Psoas muscle (tissue), 8 donors: Measurements from ENCODE around the gene ARHGAP40. TPM values are rescaled to one million over a fixed set of nuclear protein-coding genes. Genes with fewer than 3 reads are reported as not detected.

Experiments
- ATAC-seq, 4 donors: fragments of 200-7000 bp; cut with Tn5 transposase; one replicate each; pipeline ENCODE4 v1.9.1; 2020; ENCODE audit warnings: moderate library complexity in 3 of 4, mild to moderate bottlenecking in 2 of 4
- DNase-seq, 2 donors: peaks; one replicate each; pipeline ENCODE4 v3.0.0-alpha.2; 2020
- H3K27ac ChIP-seq: fragments of 200-600 bp; one replicate; pipeline ENCODE4 v1.8.0; 2022
- H3K27me3 ChIP-seq, 3 donors: fragments of 200-600 bp in 1 of 3; one replicate each; pipeline versions ENCODE4 v1.6.1 to v1.8.0; 2013 to 2022; ENCODE audit warnings: low read length in 2 of 3, mild to moderate bottlenecking in 2 of 3, moderate library complexity in 1 of 3; ENCODE audit not compliant: insufficient read depth in 3 of 3
- H3K36me3 ChIP-seq, 2 donors: fragments of 200-600 bp in 1 of 2; one replicate each; pipeline versions ENCODE4 v1.6.1 to v1.8.0; 2013 to 2022; ENCODE audit warnings: low read depth in 1 of 2, mild to moderate bottlenecking in 1 of 2, moderate library complexity in 1 of 2; ENCODE audit not compliant: insufficient read depth in 1 of 2
- H3K4me1 ChIP-seq: fragments of 200-600 bp; one replicate; pipeline ENCODE4 v1.8.0; 2022
- H3K4me3 ChIP-seq: fragments of 200-600 bp; one replicate; pipeline ENCODE4 v1.8.0; 2022; ENCODE audit warnings: mild to moderate bottlenecking
- H3K9me3 ChIP-seq: fragments of 200-600 bp; one replicate; pipeline ENCODE4 v1.8.0; 2022
- WGBS, 3 donors: extraction: QIAGEN DNeasy Blood & Tissue Kit; methylation state at CpG; one replicate each; pipeline versions ENCODE4 v1.1.6 to v1.1.7; 2013; 5-methylcytosine and 5-hydroxymethylcytosine counted together
- intact Hi-C, 2 donors: fragments of 100-400 bp; cut with DNase I; formaldehyde crosslinking; loops; one replicate each; pipeline versions ENCODE4 v1.11.0 to v1.14.2; 2022
- polyA plus RNA-seq, 3 donors: library from polyadenylated mRNA; stranded (reverse); fragments of 200-250 nt; gene quantifications; one replicate each; pipeline ENCODE4 v1.2.3, GENCODE V29; 2013
- total RNA-seq, 4 donors: library from RNA; stranded (reverse); fragmentation: NEBNext Ultra II Directional in 2 of 4; extraction: Animal tissue kit (Norgen Biotek cat#: 25700) in 2 of 4; gene quantifications; one replicate each; pipeline versions ENCODE4 v1.2.1 to v1.2.4, GENCODE V29; 2021 to 2023
- TF ChIP-seq, protein P1 (sequence below): fragments of 200-600 bp; IDR thresholded peaks from one replicate; pipeline ENCODE4 v1.8.0; 2022; ENCODE audit warnings: antibody characterized with exemption
- donor health status: healthy with polysubstance abuse.
- donor health status: DM: no; HTN: no; CAD: no; lungs with moderate emphysema.
- donor health status: Bipolar disorder and iron deficiency.
- donor health status: healthy.
- donor health status: DM: yes; HTN: yes; CAD: no.
- donor health status: DM: no; HTN: no; CAD: no.
- donor health status: DM: no; HTN: no; CAD: no.
- donor health status: DM: yes; HTN: yes; CAD: no.

ARHGAP40 gene
- total and polyA plus RNA-seq, 7 donors: 0.03 to 0.04 TPM; not detected in 5

DNA sequence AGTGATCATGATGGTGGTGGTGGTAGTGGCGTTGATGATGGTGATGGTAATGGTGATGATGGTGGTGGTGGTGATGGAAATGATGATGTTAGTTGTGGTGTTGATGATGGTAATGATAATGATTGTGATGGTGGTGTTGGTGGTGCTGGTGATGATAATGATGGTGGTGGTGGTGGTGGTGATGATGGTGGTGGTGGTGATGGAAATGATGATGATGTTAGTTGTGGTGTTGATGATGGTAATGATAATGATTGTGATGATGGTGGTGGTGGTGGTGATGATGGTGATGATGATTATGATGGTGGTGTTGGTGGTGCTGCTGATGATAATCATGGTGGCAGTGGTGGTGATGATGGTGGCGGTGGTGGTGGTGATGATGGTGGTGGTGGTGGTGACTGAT lies 51.4 kb downstream of the ARHGAP40 start:
- H3K4me3 ChIP-seq: no peak overlapping the region
- H3K4me1 ChIP-seq: no peaks in the 10 kb centered on the region
- TF ChIP-seq, protein P1, sequence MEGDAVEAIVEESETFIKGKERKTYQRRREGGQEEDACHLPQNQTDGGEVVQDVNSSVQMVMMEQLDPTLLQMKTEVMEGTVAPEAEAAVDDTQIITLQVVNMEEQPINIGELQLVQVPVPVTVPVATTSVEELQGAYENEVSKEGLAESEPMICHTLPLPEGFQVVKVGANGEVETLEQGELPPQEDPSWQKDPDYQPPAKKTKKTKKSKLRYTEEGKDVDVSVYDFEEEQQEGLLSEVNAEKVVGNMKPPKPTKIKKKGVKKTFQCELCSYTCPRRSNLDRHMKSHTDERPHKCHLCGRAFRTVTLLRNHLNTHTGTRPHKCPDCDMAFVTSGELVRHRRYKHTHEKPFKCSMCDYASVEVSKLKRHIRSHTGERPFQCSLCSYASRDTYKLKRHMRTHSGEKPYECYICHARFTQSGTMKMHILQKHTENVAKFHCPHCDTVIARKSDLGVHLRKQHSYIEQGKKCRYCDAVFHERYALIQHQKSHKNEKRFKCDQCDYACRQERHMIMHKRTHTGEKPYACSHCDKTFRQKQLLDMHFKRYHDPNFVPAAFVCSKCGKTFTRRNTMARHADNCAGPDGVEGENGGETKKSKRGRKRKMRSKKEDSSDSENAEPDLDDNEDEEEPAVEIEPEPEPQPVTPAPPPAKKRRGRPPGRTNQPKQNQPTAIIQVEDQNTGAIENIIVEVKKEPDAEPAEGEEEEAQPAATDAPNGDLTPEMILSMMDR: no peak
- no peaks in the 10 kb centered on the region for H3K36me3 ChIP-seq
- WGBS, 3 donors: 64 to 87% (median 85%) methylated on average over 2 of the region's 2 CpGs
- no peaks in the 10 kb centered on the region for H3K9me3 ChIP-seq
- intact Hi-C loops: loop anchor here in 1 of 2 donors (5.0 kb wide), 1 partner anchor 79 kb away; no protein-coding TSS in a partner anchor
- H3K27ac ChIP-seq: no peak overlapping the region
- DNase-seq: no peak
- ATAC-seq: no peak
- H3K27me3 ChIP-seq: peaks cover 0 to 21% (median 5%) of the 10 kb centered on the region in 3 donors

DNA sequence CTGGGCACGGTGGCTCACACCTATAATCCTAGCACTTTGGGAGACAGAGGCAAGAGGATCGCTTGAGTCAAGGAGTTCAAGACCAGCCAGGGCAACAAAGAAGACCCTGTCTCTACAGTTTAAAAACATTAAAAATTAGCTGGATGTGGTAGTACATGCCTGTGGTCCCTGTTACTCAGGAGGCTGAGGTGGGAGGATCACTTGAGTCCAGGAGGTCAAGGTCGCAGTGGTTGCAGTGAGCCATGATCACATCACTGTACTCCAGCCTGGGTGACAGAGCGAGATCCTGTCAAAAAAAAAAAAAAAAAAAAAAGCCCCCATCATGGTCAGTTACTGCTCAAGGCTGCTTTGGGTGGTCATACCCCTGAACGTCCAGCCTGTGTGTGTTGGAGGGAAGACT lies 55.8 kb downstream of the ARHGAP40 start:
- H3K4me1 ChIP-seq: no peaks in the 10 kb centered on the region
- peaks cover 0 to 21% (median 5%) of the 10 kb centered on the region in 3 donors for H3K27me3 ChIP-seq
- H3K27ac ChIP-seq: no peak overlapping the region
- ATAC-seq (no peak), DNase-seq (no peak)
- H3K36me3 ChIP-seq: no peaks in the 10 kb centered on the region
- intact Hi-C loops: no loop called here
- 83 to 90% (median 84%) methylated on average over 5 of the region's 5 CpGs for WGBS, 3 donors
- no peak overlapping the region for H3K4me3 ChIP-seq
- TF ChIP-seq, protein P1: no peak
- no peaks in the 10 kb centered on the region for H3K9me3 ChIP-seq

DNA sequence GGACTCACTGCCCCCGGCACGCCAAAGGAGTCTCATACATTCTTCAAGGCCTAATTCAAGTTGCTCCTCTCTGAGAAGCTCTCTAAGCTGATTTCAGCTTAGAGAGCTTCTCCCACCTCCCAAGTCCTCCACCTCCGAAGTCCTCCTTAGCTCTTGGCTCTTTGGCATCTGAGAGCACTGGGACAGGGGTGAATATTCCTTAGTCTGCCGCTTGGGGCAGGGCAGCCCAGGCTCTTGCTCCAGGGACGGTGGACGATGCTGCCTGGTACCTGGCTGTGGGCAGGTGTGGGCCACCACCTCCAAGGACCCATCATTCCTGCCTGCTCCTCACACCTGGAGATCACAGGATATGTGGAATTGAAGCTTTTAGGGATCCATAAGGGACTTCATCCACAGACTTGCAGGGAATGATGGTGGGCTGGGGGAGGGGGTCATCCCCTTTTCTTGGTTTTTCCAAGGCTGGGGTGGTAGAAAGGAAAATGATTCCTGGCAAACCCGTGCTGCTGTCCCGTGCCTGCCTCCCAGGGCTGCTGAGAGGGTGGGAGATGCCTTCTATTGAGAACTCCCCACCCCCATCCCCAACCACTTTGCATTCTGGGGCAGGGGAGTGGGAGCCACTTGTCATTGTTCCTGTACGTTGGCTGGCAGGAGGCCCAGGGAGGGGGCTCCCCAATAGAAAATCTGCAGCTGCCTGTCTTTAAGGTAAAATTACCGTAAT lies 57.4 kb downstream of the ARHGAP40 start:
- ATAC-seq (no peak), DNase-seq (no peak)
- intact Hi-C loops: no loop called here
- H3K4me1 ChIP-seq: no peaks in the 10 kb centered on the region
- no peak overlapping the region for H3K27ac ChIP-seq
- WGBS, 3 donors: 13 to 21% (median 17%) methylated on average over 10 of the region's 10 CpGs
- no peaks in the 10 kb centered on the region for H3K9me3 ChIP-seq
- peaks cover 0 to 30% (median 5%) of the 10 kb centered on the region in 3 donors for H3K27me3 ChIP-seq
- H3K4me3 ChIP-seq: no peak overlapping the region
- H3K36me3 ChIP-seq: no peaks in the 10 kb centered on the region
- TF ChIP-seq, protein P1: peak; percentile 34

DNA sequence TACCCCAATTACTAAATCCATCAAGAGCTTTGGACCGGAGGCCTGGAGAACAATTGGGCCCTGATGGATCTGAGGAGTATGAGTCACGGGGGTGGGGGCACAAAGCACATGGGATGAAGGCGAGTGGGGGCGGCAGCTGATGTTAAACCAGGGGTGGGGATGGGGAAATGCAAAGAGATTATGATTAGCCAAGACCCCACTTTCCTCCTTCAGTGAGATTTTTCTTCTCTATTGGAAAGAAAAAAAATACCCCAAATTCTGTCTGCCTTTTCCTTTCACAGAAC lies 57.9 kb downstream of the ARHGAP40 start:
- intact Hi-C loops: no loop called here
- Histone ChIP-seq H3K4me1 (no peaks in the 10 kb centered on the region), H3K36me3 (no peaks in the 10 kb centered on the region), H3K9me3 (no peaks in the 10 kb centered on the region), H3K27me3 (peaks cover 0 to 35% (median 5%) of the 10 kb centered on the region in 3 donors), H3K27ac (no peak overlapping the region), H3K4me3 (no peak overlapping the region)
- ATAC-seq (no peak), DNase-seq (no peak)
- TF ChIP-seq, protein P1: no peak
- 57 to 76% (median 67%) methylated on average over 4 of the region's 4 CpGs for WGBS, 3 donors

DNA sequence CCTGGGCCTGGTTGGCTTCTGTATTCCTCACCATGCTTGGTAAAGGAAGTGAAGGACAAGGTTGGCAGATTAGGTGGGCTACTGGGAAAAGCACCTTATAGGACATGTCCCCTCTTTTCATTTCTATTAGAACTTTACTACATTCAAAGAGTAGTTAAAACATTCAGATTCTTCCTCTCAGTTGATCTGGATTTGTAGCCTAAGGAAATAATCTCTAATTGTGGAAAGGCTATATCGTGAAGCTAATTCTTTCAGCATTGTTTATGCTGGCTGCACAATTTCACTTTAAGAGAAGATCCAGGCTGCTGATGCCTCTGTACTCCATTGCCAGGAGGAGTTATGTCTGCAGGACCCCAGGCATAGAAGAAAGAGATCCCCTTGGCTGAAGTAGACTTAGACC lies 58.8 kb downstream of the ARHGAP40 start:
- WGBS, 3 donors: 88 to 96% (median 89%) methylated on average over 1 of the region's 1 CpG
- Histone ChIP-seq H3K4me1 (no peaks in the 10 kb centered on the region), H3K27ac (no peak overlapping the region), H3K4me3 (no peak overlapping the region), H3K9me3 (no peaks in the 10 kb centered on the region), H3K27me3 (peaks cover 0 to 43% (median 6%) of the 10 kb centered on the region in 3 donors), H3K36me3 (no peaks in the 10 kb centered on the region)
- TF ChIP-seq, protein P1: no peak
- intact Hi-C loops: no loop called here
- ATAC-seq (no peak), DNase-seq (no peak)
